Activated T-cell treated with anti-CD3 and anti-CD28 coated beads for 1 hour (primary cell): ENCODE results near the gene DGKB.

Experiments used
- DNase-seq: peaks from one replicate; pipeline ENCODE4 v3.0.0-alpha.2; 2020; ENCODE audit warnings: low read depth

DGKB gene

GRCh38 chr7:14859267-14859666, 43.3 kb downstream of the DGKB start:
- DNase-seq = no peak

GRCh38 chr7:14858866-14859265, 43.7 kb downstream of the DGKB start:
- DNase-seq = no peak

GRCh38 chr7:14858410-14858809, 44.1 kb downstream of the DGKB start:
- no peak for DNase-seq

GRCh38 chr7:14855033-14855794, 47.3 kb downstream of the DGKB start:
- DNase-seq = no peak

GRCh38 chr7:14854471-14854870, 48.1 kb downstream of the DGKB start:
- no peak for DNase-seq

GRCh38 chr7:14851610-14852009, 50.9 kb downstream of the DGKB start:
- no peak for DNase-seq

- DNase-seq = no peak
Observed at GRCh38 chr7:14850039-14850438, 52.5 kb downstream of the DGKB start.

- DNase-seq = no peak
Observed at GRCh38 chr7:14846405-14846804, 56.1 kb downstream of the DGKB start.

GRCh38 chr7:14843755-14844154, 58.8 kb downstream of the DGKB start:
- no peak for DNase-seq

- DNase-seq = no peak
Observed at GRCh38 chr7:14842523-14842922, 60.0 kb downstream of the DGKB start.

- no peak for DNase-seq
Observed at GRCh38 chr7:14841869-14842268, 60.7 kb downstream of the DGKB start.

GRCh38 chr7:14841086-14841485, 61.5 kb downstream of the DGKB start:
- no peak for DNase-seq

- DNase-seq = no peak
Observed at GRCh38 chr7:14839307-14839706, 63.2 kb downstream of the DGKB start.

- DNase-seq = no peak
Observed at GRCh38 chr7:14837216-14837615, 65.3 kb downstream of the DGKB start.

- no peak for DNase-seq
Observed at GRCh38 chr7:14836571-14837189, 65.9 kb downstream of the DGKB start.

GRCh38 chr7:14836006-14836405, 66.5 kb downstream of the DGKB start:
- DNase-seq = no peak

GRCh38 chr7:14835384-14835783, 67.2 kb downstream of the DGKB start:
- no peak for DNase-seq

GRCh38 chr7:14834883-14835282, 67.7 kb downstream of the DGKB start:
- DNase-seq = no peak

GRCh38 chr7:14834456-14834855, 68.1 kb downstream of the DGKB start:
- no peak for DNase-seq

GRCh38 chr7:14833707-14834106, 68.8 kb downstream of the DGKB start:
- no peak for DNase-seq

GRCh38 chr7:14828053-14828452, 74.5 kb downstream of the DGKB start:
- DNase-seq = no peak

- no peak for DNase-seq
Observed at GRCh38 chr7:14826426-14826825, 76.1 kb downstream of the DGKB start.

- no peak for DNase-seq
Observed at GRCh38 chr7:14825912-14826311, 76.6 kb downstream of the DGKB start.

- DNase-seq = no peak
Observed at GRCh38 chr7:14822481-14822854, 80.1 kb downstream of the DGKB start.
